ENCODE data around the gene MCM7.

Gene MCM7

DNA sequence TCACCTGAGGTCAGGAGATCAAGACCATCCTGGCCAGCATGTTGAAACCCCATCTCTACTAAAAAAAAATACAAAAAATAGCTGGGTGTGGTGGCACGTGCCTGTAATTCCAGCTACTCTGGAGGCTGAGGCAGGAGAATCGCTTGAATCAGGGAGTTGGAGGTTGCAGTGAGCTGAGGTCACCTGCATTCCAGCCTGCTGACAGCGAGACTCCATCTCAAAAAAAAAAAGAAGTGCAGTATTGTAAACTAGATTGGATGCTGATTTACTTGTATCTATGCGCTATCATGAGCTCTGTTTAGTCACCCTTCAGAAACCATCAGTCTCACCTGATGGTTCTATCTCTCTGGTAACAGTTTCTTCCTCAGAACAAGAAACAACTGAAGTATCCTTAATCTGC, 37.8 kb downstream of the MCM7 start:
- DNase-seq (ENCODE audit: low spot score), result no peak
- no peak for TF ChIP-seq CTCF (IDR thresholded peaks at IDR 0.05; ENCODE audit: extremely low read depth, insufficient read depth, missing control alignments)
- in situ Hi-C loops (cut with MboI; ENCODE audit: low pct_unique_long_range_greater_than_20kb, low sequenced_read_pairs, unreplicated experiment), result no loop called here

GRCh38 chr7:100061518-100062193, 39.5 kb downstream of the MCM7 start:
- TF ChIP-seq CTCF (IDR thresholded peaks at IDR 0.05; ENCODE audit: extremely low read depth, insufficient read depth, missing control alignments), result no peak
- in situ Hi-C loops (cut with MboI; ENCODE audit: low pct_unique_long_range_greater_than_20kb, low sequenced_read_pairs, unreplicated experiment), result no loop called here
- DNase-seq (ENCODE audit: low spot score), result no peak

GRCh38 chr7:100059251-100059739, 41.9 kb downstream of the MCM7 start:
- in situ Hi-C loops (cut with MboI; ENCODE audit: low pct_unique_long_range_greater_than_20kb, low sequenced_read_pairs, unreplicated experiment), result no loop called here
- DNase-seq (ENCODE audit: low spot score), result no peak
- TF ChIP-seq CTCF (IDR thresholded peaks at IDR 0.05; ENCODE audit: extremely low read depth, insufficient read depth, missing control alignments), result no peak

- in situ Hi-C loops (cut with MboI; ENCODE audit: low pct_unique_long_range_greater_than_20kb, low sequenced_read_pairs, unreplicated experiment), result no loop called here
- no peak for DNase-seq (ENCODE audit: low spot score)
- TF ChIP-seq CTCF (IDR thresholded peaks at IDR 0.05; ENCODE audit: extremely low read depth, insufficient read depth, missing control alignments), result no peak
These were observed 44.2 kb downstream of the MCM7 start for GRCh38 chr7:100057006-100057405.

DNA sequence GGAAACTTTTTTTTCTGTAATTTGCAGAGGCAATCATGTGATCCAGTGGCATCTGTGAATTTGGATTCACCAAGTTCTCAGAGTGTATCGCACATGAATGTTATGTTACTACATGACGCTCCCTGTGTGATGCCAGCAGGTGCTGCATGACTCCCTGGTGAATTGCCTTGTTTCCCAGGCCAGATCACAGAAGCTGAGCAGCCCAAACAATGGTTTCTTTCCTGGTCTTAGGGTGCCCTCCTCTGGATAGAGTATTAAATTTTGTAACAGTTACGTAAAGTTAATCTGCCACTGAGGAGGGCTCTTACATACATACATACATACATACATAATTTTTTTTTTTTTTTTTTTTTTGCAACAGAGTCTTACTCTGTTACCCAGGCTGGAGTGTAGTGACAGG, 48.0 kb downstream of the MCM7 start:
- in situ Hi-C loops (cut with MboI; ENCODE audit: low pct_unique_long_range_greater_than_20kb, low sequenced_read_pairs, unreplicated experiment), result no loop called here

GRCh38 chr7:100051611-100052010, 49.6 kb downstream of the MCM7 start:
- TF ChIP-seq CTCF (IDR thresholded peaks at IDR 0.05; ENCODE audit: extremely low read depth, insufficient read depth, missing control alignments), result no peak
- in situ Hi-C loops (cut with MboI; ENCODE audit: low pct_unique_long_range_greater_than_20kb, low sequenced_read_pairs, unreplicated experiment), result no loop called here
- no peak for DNase-seq (ENCODE audit: low spot score)

More for the DNA sequence above, 48.0 kb downstream of the MCM7 start:
- peak; percentile 32 for TF ChIP-seq CTCF (IDR thresholded peaks at IDR 0.05; ENCODE audit: extremely low read depth, insufficient read depth, missing control alignments)
- DNase-seq (ENCODE audit: low spot score), result peak; percentile 53

All from GM13977 (cell line).